ENCODE measurements around the gene ZNF541.
A peak's percentile ranks its signal among the peaks of the same experiment; 100 is the strongest.

Gene ZNF541

GRCh38 chr19:47549261-47549862 is 23.6 kb downstream of the ZNF541 start:
- no peak for FAIRE-seq
- DNase-seq (ENCODE audit: insufficient read length, low spot score): no peak

GRCh38 chr19:47547199-47547598 is 25.7 kb downstream of the ZNF541 start:
- FAIRE-seq: no peak

GRCh38 chr19:47545061-47545948 is 27.6 kb downstream of the ZNF541 start:
- FAIRE-seq: no peak
- no peak for DNase-seq (ENCODE audit: insufficient read length, low spot score)

More at GRCh38 chr19:47547199-47547598, 25.7 kb downstream of the ZNF541 start:
- no peak for DNase-seq (ENCODE audit: insufficient read length, low spot score)

- DNase-seq (ENCODE audit: insufficient read length, low spot score) (no peak), FAIRE-seq (no peak)
These were observed 28.5 kb downstream of the ZNF541 start for GRCh38 chr19:47544476-47544875.

- no peak for DNase-seq (ENCODE audit: insufficient read length, low spot score)
These were observed 28.9 kb downstream of the ZNF541 start for GRCh38 chr19:47544075-47544474.

GRCh38 chr19:47542030-47542475 is 30.9 kb downstream of the ZNF541 start:
- FAIRE-seq (no peak), DNase-seq (ENCODE audit: insufficient read length, low spot score) (no peak)

More at GRCh38 chr19:47544075-47544474, 28.9 kb downstream of the ZNF541 start:
- no peak for FAIRE-seq

GRCh38 chr19:47541518-47541917 is 31.4 kb downstream of the ZNF541 start:
- no peak for DNase-seq (ENCODE audit: insufficient read length, low spot score)
- FAIRE-seq: no peak

- FAIRE-seq (no peak), DNase-seq (ENCODE audit: insufficient read length, low spot score) (peak; percentile 69)
These were observed 32.2 kb downstream of the ZNF541 start for GRCh38 chr19:47540748-47541147.

- DNase-seq (ENCODE audit: insufficient read length, low spot score) (no peak), FAIRE-seq (no peak)
These were observed 33.1 kb downstream of the ZNF541 start for GRCh38 chr19:47539747-47540311.

GRCh38 chr19:47538812-47539211 is 34.1 kb downstream of the ZNF541 start:
- no peak for DNase-seq (ENCODE audit: insufficient read length, low spot score)
- no peak for FAIRE-seq

GRCh38 chr19:47537493-47537892 is 35.5 kb downstream of the ZNF541 start:
- no peak for FAIRE-seq
- DNase-seq (ENCODE audit: insufficient read length, low spot score): no peak

GRCh38 chr19:47534628-47535027 is 38.3 kb downstream of the ZNF541 start:
- FAIRE-seq: no peak
- no peak for DNase-seq (ENCODE audit: insufficient read length, low spot score)

GRCh38 chr19:47531640-47532387 is 41.1 kb downstream of the ZNF541 start:
- no peak for FAIRE-seq

GRCh38 chr19:47529018-47529742 is 43.8 kb downstream of the ZNF541 start:
- DNase-seq (ENCODE audit: insufficient read length, low spot score) (no peak), FAIRE-seq (no peak)

More at GRCh38 chr19:47531640-47532387, 41.1 kb downstream of the ZNF541 start:
- DNase-seq (ENCODE audit: insufficient read length, low spot score): no peak

GRCh38 chr19:47526798-47527197 is 46.1 kb downstream of the ZNF541 start:
- FAIRE-seq (no peak), DNase-seq (ENCODE audit: insufficient read length, low spot score) (no peak)

- DNase-seq (ENCODE audit: insufficient read length, low spot score) (no peak), FAIRE-seq (no peak)
These were observed 49.5 kb downstream of the ZNF541 start for GRCh38 chr19:47523473-47523872.

All from HTR-8/SVneo (cell line).